ENCODE data around the gene MCC. TPM values are rescaled to one million over a fixed set of nuclear protein-coding genes. Genes with fewer than 3 reads are reported as not detected.

MCC gene
- total RNA-seq, 1 experiment from 2014 or later, result 7.6 TPM

- H3K4me3 Mint-ChIP-seq, result no peak overlapping the region
- no peaks in the 10 kb centered on the region for H3K27me3 ChIP-seq (ENCODE audit: insufficient read depth, low read length)
- H3K9ac ChIP-seq (ENCODE audit: extremely low read depth, insufficient read length, low read length), result no peak overlapping the region
- H3K4me2 ChIP-seq (ENCODE audit: insufficient read depth, insufficient read length, low read length), result no peak overlapping the region
- H3K79me1 ChIP-seq (ENCODE audit: insufficient read depth, low read depth, low read length, poor library complexity, severe bottlenecking), result no peaks in the 10 kb centered on the region
- H3K9me3 ChIP-seq (ENCODE audit: control insufficient read depth, low read depth, low read length), result no peaks in the 10 kb centered on the region
- peaks cover 1% of the 10 kb centered on the region; the same call in 1 of the 2 replicates for H3K27me3 Mint-ChIP-seq (ENCODE audit: low read depth)
- no peaks in the 10 kb centered on the region for H3K4me1 ChIP-seq (ENCODE audit: insufficient read depth, low read length)
- no peak overlapping the region for H4K91ac ChIP-seq (ENCODE audit: insufficient read length, low read depth, low read length)
- no peak overlapping the region for H4K8ac ChIP-seq (replicated peaks; ENCODE audit: insufficient read length, low read depth, low read length)
- no peak for TF ChIP-seq CTCF (conservative IDR thresholded peaks at IDR 0.05)
- no peaks in the 10 kb centered on the region for H3K36me3 Mint-ChIP-seq (ENCODE audit: insufficient read depth in 1 of 3, low read depth in 3 of 3)
- no peaks in the 10 kb centered on the region for H4K20me1 ChIP-seq (ENCODE audit: control insufficient read depth, insufficient read depth, insufficient read length)
- H3K27ac ChIP-seq (ENCODE audit: insufficient read length, low read depth, low read length), result no peak overlapping the region
- no peak overlapping the region for H2AK5ac ChIP-seq (ENCODE audit: insufficient read length, low read length)
- no peak overlapping the region for H3K4ac ChIP-seq (ENCODE audit: low read depth, low read length)
- H2BK12ac ChIP-seq (ENCODE audit: insufficient read length, low read depth, low read length), result no peak overlapping the region
- no peak overlapping the region for H2BK20ac ChIP-seq (ENCODE audit: low read depth, low read length, poor library complexity, severe bottlenecking)
- no peak overlapping the region for H2BK15ac ChIP-seq (ENCODE audit: low read depth, low read length)
- no peak overlapping the region for H2BK5ac ChIP-seq (ENCODE audit: insufficient read length, low read length)
- H2AFZ ChIP-seq (ENCODE audit: low read length), result no peak overlapping the region
- no peaks in the 10 kb centered on the region for H3K79me2 ChIP-seq (ENCODE audit: insufficient read depth, low read length)
- no peak overlapping the region for H3K56ac ChIP-seq (ENCODE audit: insufficient read length, low read depth, low read length)
- no peaks in the 10 kb centered on the region for H3K9me3 Mint-ChIP-seq
- no peak overlapping the region for H3K14ac ChIP-seq (ENCODE audit: insufficient read depth, low read length)
- H3K23ac ChIP-seq (ENCODE audit: insufficient read length, low read depth, low read length), result no peak overlapping the region
- WGBS (ENCODE audit: extremely low coverage, insufficient read length, low lambda C conversion rate), result no CpG with 5 or more reads among the region's 8 CpGs
- peaks cover 11 to 17% of the 10 kb centered on the region in 2 experiments for H3K4me1 Mint-ChIP-seq
- no peak overlapping the region for H3K18ac ChIP-seq (ENCODE audit: insufficient read length, low read depth, low read length)
- DNase-seq, result no peak
- H4K5ac ChIP-seq (ENCODE audit: insufficient read length, low read depth, low read length), result no peak overlapping the region
- no peak overlapping the region for H3T11ph ChIP-seq (ENCODE audit: low read length)
- no peak overlapping the region for H2BK120ac ChIP-seq (ENCODE audit: low read depth, low read length, poor library complexity, severe bottlenecking)
- no peaks in the 10 kb centered on the region for H3K23me2 ChIP-seq (ENCODE audit: insufficient read length, low read depth, low read length, poor library complexity, severe bottlenecking)
- no peak overlapping the region for H3K27ac Mint-ChIP-seq
These were observed 336.4 kb downstream of the MCC start for GRCh38 chr5:113151641-113152379.

All from H9 (cell line).